Measurements from ENCODE around the gene CD2AP. TPM values are rescaled to one million over a fixed set of nuclear protein-coding genes. Genes with fewer than 3 reads are reported as not detected.
"Not testable (repeated sequence)": the region's sequence is repeated elsewhere in the genome, so short reads cannot be mapped to it uniquely, and the experiment has no call there.

CD2AP gene
- total RNA-seq, 2 donors from 2014 or later, result 58.1 to 62.4 TPM

- 83 to 99% methylated on average over 1 to 3 of the region's 3 CpGs for WGBS, 2 experiments (ENCODE audit: insufficient coverage in 1 of 2, insufficient read length in 1 of 2)
- no peaks in the 10 kb centered on the region for H3K27me3 ChIP-seq (ENCODE audit: control insufficient read depth, insufficient read depth, low read length, poor library complexity, severe bottlenecking)
- Mint-ChIP-seq H3K36me3 (ENCODE audit: low read depth) (peaks cover 14% of the 10 kb centered on the region), H3K4me1 (peaks cover under 1% of the 10 kb centered on the region), H3K27me3 (ENCODE audit: insufficient read depth) (no peaks in the 10 kb centered on the region), H3K9me3 (no peaks in the 10 kb centered on the region), H3K4me3 (no peak overlapping the region), H3K27ac (no peak overlapping the region)
- H3K4me1 ChIP-seq (ENCODE audit: control insufficient read depth, insufficient read depth, low read length), result no peaks in the 10 kb centered on the region
- peaks cover 32% of the 10 kb centered on the region for H3K36me3 ChIP-seq (ENCODE audit: control insufficient read depth, insufficient read depth, low read length)
- DNase-seq, result no peak
- H3K9ac ChIP-seq (ENCODE audit: extremely low read depth, low read length, poor library complexity, severe bottlenecking), result no peak overlapping the region
- TF ChIP-seq, protein P1, sequence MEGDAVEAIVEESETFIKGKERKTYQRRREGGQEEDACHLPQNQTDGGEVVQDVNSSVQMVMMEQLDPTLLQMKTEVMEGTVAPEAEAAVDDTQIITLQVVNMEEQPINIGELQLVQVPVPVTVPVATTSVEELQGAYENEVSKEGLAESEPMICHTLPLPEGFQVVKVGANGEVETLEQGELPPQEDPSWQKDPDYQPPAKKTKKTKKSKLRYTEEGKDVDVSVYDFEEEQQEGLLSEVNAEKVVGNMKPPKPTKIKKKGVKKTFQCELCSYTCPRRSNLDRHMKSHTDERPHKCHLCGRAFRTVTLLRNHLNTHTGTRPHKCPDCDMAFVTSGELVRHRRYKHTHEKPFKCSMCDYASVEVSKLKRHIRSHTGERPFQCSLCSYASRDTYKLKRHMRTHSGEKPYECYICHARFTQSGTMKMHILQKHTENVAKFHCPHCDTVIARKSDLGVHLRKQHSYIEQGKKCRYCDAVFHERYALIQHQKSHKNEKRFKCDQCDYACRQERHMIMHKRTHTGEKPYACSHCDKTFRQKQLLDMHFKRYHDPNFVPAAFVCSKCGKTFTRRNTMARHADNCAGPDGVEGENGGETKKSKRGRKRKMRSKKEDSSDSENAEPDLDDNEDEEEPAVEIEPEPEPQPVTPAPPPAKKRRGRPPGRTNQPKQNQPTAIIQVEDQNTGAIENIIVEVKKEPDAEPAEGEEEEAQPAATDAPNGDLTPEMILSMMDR (conservative IDR thresholded peaks at IDR 0.05), result no peak
- H3K9me3 ChIP-seq (ENCODE audit: control insufficient read depth, low read length), result no peaks in the 10 kb centered on the region
- H3K27ac ChIP-seq (ENCODE audit: low read depth, low read length), result no peak overlapping the region
- H3K4me3 ChIP-seq (ENCODE audit: low read length), result no peak overlapping the region
These were observed 85.6 kb downstream of the CD2AP start for GRCh38 chr6:47563162-47563561.

- not testable (repeated sequence) for H3K4me3 ChIP-seq (ENCODE audit: low read length); H3K27ac ChIP-seq (ENCODE audit: low read depth, low read length); H3K9me3 Mint-ChIP-seq; H3K4me3 Mint-ChIP-seq; H3K27me3 ChIP-seq (ENCODE audit: control insufficient read depth, insufficient read depth, low read length, poor library complexity, severe bottlenecking); H3K36me3 Mint-ChIP-seq (ENCODE audit: low read depth); H3K4me1 Mint-ChIP-seq; DNase-seq; H3K27me3 Mint-ChIP-seq (ENCODE audit: insufficient read depth); H3K9me3 ChIP-seq (ENCODE audit: control insufficient read depth, low read length); H3K9ac ChIP-seq (ENCODE audit: extremely low read depth, low read length, poor library complexity, severe bottlenecking); H3K4me1 ChIP-seq (ENCODE audit: control insufficient read depth, insufficient read depth, low read length); H3K27ac Mint-ChIP-seq
- 100% methylated on average over 1 to 3 of the region's 3 CpGs for WGBS, 2 experiments (ENCODE audit: insufficient coverage in 1 of 2, insufficient read length in 1 of 2)
- H3K36me3 ChIP-seq (ENCODE audit: control insufficient read depth, insufficient read depth, low read length), result peaks cover 21% of the 10 kb centered on the region
These were observed 89.0 kb downstream of the CD2AP start for GRCh38 chr6:47566602-47567001.

DNA sequence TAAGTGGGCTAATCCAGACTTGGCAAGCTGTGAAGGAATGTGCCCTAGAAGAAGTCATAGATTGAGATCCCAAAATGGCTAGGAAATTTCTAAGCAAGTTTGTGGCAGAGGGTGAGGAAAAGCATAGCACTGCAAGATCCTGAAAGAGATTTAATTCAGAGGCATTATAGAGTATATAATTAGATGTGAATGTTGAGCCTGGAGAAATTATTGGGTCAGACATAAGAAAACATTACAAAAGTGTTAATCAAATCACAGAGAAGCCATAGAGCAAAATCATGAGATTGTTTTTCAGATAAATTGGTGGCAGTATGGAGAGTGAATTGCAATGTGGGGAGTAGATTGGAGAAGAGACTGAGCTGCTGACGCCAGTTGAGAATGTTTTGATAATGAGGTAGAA lies 90.0 kb downstream of the CD2AP start:
- peaks cover 5% of the 10 kb centered on the region for H3K4me1 Mint-ChIP-seq
- no peaks in the 10 kb centered on the region for H3K27me3 Mint-ChIP-seq (ENCODE audit: insufficient read depth)
- Histone ChIP-seq H3K36me3 (ENCODE audit: control insufficient read depth, insufficient read depth, low read length) (peaks cover 15% of the 10 kb centered on the region), H3K4me3 (ENCODE audit: low read length) (no peak overlapping the region), H3K9me3 (ENCODE audit: control insufficient read depth, low read length) (no peaks in the 10 kb centered on the region), H3K27me3 (ENCODE audit: control insufficient read depth, insufficient read depth, low read length, poor library complexity, severe bottlenecking) (no peaks in the 10 kb centered on the region), H3K4me1 (ENCODE audit: control insufficient read depth, insufficient read depth, low read length) (no peaks in the 10 kb centered on the region), H3K9ac (ENCODE audit: extremely low read depth, low read length, poor library complexity, severe bottlenecking) (no peak overlapping the region), H3K27ac (ENCODE audit: low read depth, low read length) (no peak overlapping the region)
- WGBS, 2 experiments (ENCODE audit: insufficient coverage in 1 of 2, insufficient read length in 1 of 2), result 94 to 100% methylated on average over 1 of the region's 1 CpG
- H3K9me3 Mint-ChIP-seq, result no peaks in the 10 kb centered on the region
- no peak overlapping the region for H3K4me3 Mint-ChIP-seq
- no peak overlapping the region for H3K27ac Mint-ChIP-seq
- peaks cover 8% of the 10 kb centered on the region for H3K36me3 Mint-ChIP-seq (ENCODE audit: low read depth)
- TF ChIP-seq, protein P1 (conservative IDR thresholded peaks at IDR 0.05), result no peak
- no peak for DNase-seq

GRCh38 chr6:47571488-47571887 lies 93.9 kb downstream of the CD2AP start:
- Mint-ChIP-seq H3K36me3 (ENCODE audit: low read depth) (peaks cover 7% of the 10 kb centered on the region), H3K9me3 (no peaks in the 10 kb centered on the region), H3K27me3 (ENCODE audit: insufficient read depth) (no peaks in the 10 kb centered on the region), H3K27ac (peak overlapping the region; percentile 29), H3K4me1 (peaks cover 5% of the 10 kb centered on the region), H3K4me3 (no peak overlapping the region)
- Histone ChIP-seq H3K4me1 (ENCODE audit: control insufficient read depth, insufficient read depth, low read length) (no peaks in the 10 kb centered on the region), H3K27me3 (ENCODE audit: control insufficient read depth, insufficient read depth, low read length, poor library complexity, severe bottlenecking) (no peaks in the 10 kb centered on the region), H3K9me3 (ENCODE audit: control insufficient read depth, low read length) (no peaks in the 10 kb centered on the region), H3K4me3 (ENCODE audit: low read length) (no peak overlapping the region), H3K36me3 (ENCODE audit: control insufficient read depth, insufficient read depth, low read length) (peaks cover 23% of the 10 kb centered on the region), H3K9ac (ENCODE audit: extremely low read depth, low read length, poor library complexity, severe bottlenecking) (no peak overlapping the region), H3K27ac (ENCODE audit: low read depth, low read length) (no peak overlapping the region)
- DNase-seq, result no peak
- WGBS, 2 experiments (ENCODE audit: insufficient coverage in 1 of 2, insufficient read length in 1 of 2), result 95% methylated on average over 2 of the region's 2 CpGs; no CpG with 5 or more reads in 1 of the 2 experiments
- TF ChIP-seq, protein P1 (conservative IDR thresholded peaks at IDR 0.05), result no peak

Measured in endodermal cell (in vitro differentiated cells).